CD4-positive, CD25-positive, alpha-beta regulatory T cell (primary cell): ENCODE data around the gene MOGAT2. TPM values are rescaled to one million over a fixed set of nuclear protein-coding genes. Genes with fewer than 3 reads are reported as not detected.
"Not testable (repeated sequence)": the region's sequence is repeated elsewhere in the genome, so short reads cannot be mapped to it uniquely, and the experiment has no call there.

Experiments used
- ATAC-seq, 2 donors: fragments of 150-1000 bp; cut with Tn5 transposase; one replicate each; pipeline ENCODE4 v1.10.0; 2021; ENCODE audit warnings: low read depth in 2 of 2, moderate number of reproducible peaks in 2 of 2, moderate library complexity in 1 of 2
- DNase-seq, 3 donors: peaks; one replicate each; pipeline versions ENCODE4 v3.0.0 to v3.0.0-alpha.2; 2012 to 2022; ENCODE audit warnings: mixed read lengths in 1 of 3
- H3K27ac ChIP-seq: one replicate; pipeline ENCODE4 v1.7.0; 2013; ENCODE audit warnings: mild to moderate bottlenecking, low read length; ENCODE audit not compliant: insufficient read depth, poor library complexity, severe bottlenecking
- H3K27me3 ChIP-seq: one replicate; pipeline ENCODE4 v1.7.0; 2013; ENCODE audit warnings: low read length; ENCODE audit not compliant: control insufficient read depth, insufficient read depth
- H3K36me3 ChIP-seq: one replicate; pipeline ENCODE4 v1.7.0; 2013; ENCODE audit warnings: mild to moderate bottlenecking, low read length, moderate library complexity; ENCODE audit not compliant: control insufficient read depth, insufficient read depth
- H3K4me1 ChIP-seq: 2 replicates; pipeline ENCODE4 v1.7.0; 2013; ENCODE audit warnings: mild to moderate bottlenecking, low read length; ENCODE audit not compliant: insufficient read depth, control insufficient read depth, poor library complexity, severe bottlenecking
- H3K4me3 ChIP-seq: one replicate; pipeline ENCODE4 v1.7.0; 2013; ENCODE audit warnings: low read depth, mild to moderate bottlenecking, low read length, moderate library complexity
- H3K9me3 ChIP-seq, 2 experiments: 1 replicate in 1 of 2; 2 replicates in 1 of 2; pipeline ENCODE4 v1.7.0; 2013; ENCODE audit warnings: low read length in 2 of 2, mild to moderate bottlenecking in 1 of 2, moderate library complexity in 1 of 2; ENCODE audit not compliant: control insufficient read depth in 2 of 2
- H3K27ac Mint-ChIP-seq, 3 donors: one replicate each; pipeline ENCODE4 v1.8.0; 2020 to 2022; ENCODE audit warnings: mild to moderate bottlenecking in 3 of 3, mixed read lengths in 3 of 3, moderate library complexity in 2 of 3
- H3K27me3 Mint-ChIP-seq: one replicate; pipeline ENCODE4 v1.8.0; 2022; ENCODE audit warnings: mild to moderate bottlenecking, mixed read lengths
- H3K36me3 Mint-ChIP-seq: one replicate; pipeline ENCODE4 v1.8.0; 2020; ENCODE audit warnings: mixed read lengths
- H3K4me1 Mint-ChIP-seq, 4 donors: one replicate each; pipeline ENCODE4 v1.8.0; 2020 to 2022; ENCODE audit warnings: mixed read lengths in 4 of 4, mild to moderate bottlenecking in 1 of 4
- H3K4me3 Mint-ChIP-seq, 4 donors: one replicate each; pipeline ENCODE4 v1.8.0; 2020 to 2022; ENCODE audit warnings: mild to moderate bottlenecking in 4 of 4, mixed read lengths in 4 of 4, moderate library complexity in 3 of 4
- H3K9me3 Mint-ChIP-seq, 7 donors: one replicate each; pipeline ENCODE4 v1.8.0; 2020 to 2022; ENCODE audit warnings: mixed read lengths in 7 of 7, mild to moderate bottlenecking in 3 of 7, moderate library complexity in 2 of 7
- polyA plus RNA-seq, 4 donors: library from polyadenylated mRNA; unstranded; fragments of 300-500 nt; fragmentation: Illumina TruSeq; gene quantifications; one replicate each; pipeline ENCODE4 v1.2.3, GENCODE V29; 2021
- total RNA-seq: library from RNA; stranded (reverse); gene quantifications from one replicate; pipeline ENCODE4 v1.2.3, GENCODE V29; 2022

Gene MOGAT2
- total and polyA plus RNA-seq, 5 donors from 2014 or later: not detected

- not testable (repeated sequence) for H3K4me3 ChIP-seq, H3K36me3 Mint-ChIP-seq, H3K4me1 Mint-ChIP-seq, H3K4me1 ChIP-seq, DNase-seq, H3K36me3 ChIP-seq, H3K27ac ChIP-seq, H3K27ac Mint-ChIP-seq, H3K4me3 Mint-ChIP-seq, ATAC-seq
- Mint-ChIP-seq H3K9me3 (peaks cover 2 to 34% (median 13%) of the 10 kb centered on the region in 7 donors), H3K27me3 (peaks cover 57% of the 10 kb centered on the region)
- peaks cover 11 to 17% of the 10 kb centered on the region in 2 experiments for H3K9me3 ChIP-seq
- peaks cover 13% of the 10 kb centered on the region for H3K27me3 ChIP-seq
Observed at GRCh38 chr11:75683856-75684255, 33.8 kb upstream of the MOGAT2 start.

- H3K27ac Mint-ChIP-seq: peak overlapping the region in 1 of 3 donors; percentile 85
- H3K4me1 Mint-ChIP-seq: no peaks in the 10 kb centered on the region
- ATAC-seq: peak; percentile 24 to 31
- Histone ChIP-seq H3K9me3 (peaks cover 9 to 14% of the 10 kb centered on the region in 2 experiments), H3K27me3 (peaks cover 10% of the 10 kb centered on the region), H3K4me3 (no peak overlapping the region), H3K4me1 (no peaks in the 10 kb centered on the region), H3K27ac (no peak overlapping the region), H3K36me3 (no peaks in the 10 kb centered on the region)
- peaks cover 59% of the 10 kb centered on the region for H3K27me3 Mint-ChIP-seq
- peak in 1 of 3 donors; percentile 39 for DNase-seq
- H3K4me3 Mint-ChIP-seq: no peak overlapping the region
- H3K36me3 Mint-ChIP-seq: peaks cover 3% of the 10 kb centered on the region
- H3K9me3 Mint-ChIP-seq: peaks cover 5 to 20% (median 11%) of the 10 kb centered on the region in 7 donors
Observed at GRCh38 chr11:75689863-75690609, 27.6 kb upstream of the MOGAT2 start.

DNA sequence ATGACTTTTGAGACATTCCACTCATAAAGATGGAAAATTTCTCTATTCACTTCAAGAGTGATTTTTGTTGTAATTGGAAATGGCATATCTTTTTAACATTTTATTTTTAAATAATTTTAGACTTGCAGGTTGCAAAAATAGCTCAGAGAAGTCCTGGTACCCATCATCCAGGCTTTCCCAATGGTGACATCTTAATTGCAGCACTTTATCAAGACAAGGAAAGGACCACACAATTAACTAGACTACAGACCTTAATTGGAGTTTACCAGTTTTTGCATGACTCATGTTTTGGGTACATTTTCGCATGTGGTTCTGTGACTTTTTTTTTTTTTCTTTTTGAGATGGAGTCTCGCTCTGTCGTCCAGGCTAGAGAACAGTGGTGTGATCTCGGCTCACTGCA, 25.8 kb upstream of the MOGAT2 start:
- H3K4me1 ChIP-seq: no peaks in the 10 kb centered on the region
- ATAC-seq: no peak
- no peak overlapping the region for H3K27ac ChIP-seq
- peaks cover 0 to 6% (median 3%) of the 10 kb centered on the region in 7 donors for H3K9me3 Mint-ChIP-seq
- no peak overlapping the region for H3K4me3 ChIP-seq
- H3K4me1 Mint-ChIP-seq: no peaks in the 10 kb centered on the region
- H3K27me3 ChIP-seq: peaks cover 13% of the 10 kb centered on the region
- H3K9me3 ChIP-seq: peaks cover 0 to 2% of the 10 kb centered on the region in 2 experiments
- peaks cover 3% of the 10 kb centered on the region for H3K36me3 Mint-ChIP-seq
- no peak overlapping the region for H3K27ac Mint-ChIP-seq
- peaks cover 51% of the 10 kb centered on the region for H3K27me3 Mint-ChIP-seq
- H3K4me3 Mint-ChIP-seq: no peak overlapping the region
- DNase-seq: no peak
- H3K36me3 ChIP-seq: no peaks in the 10 kb centered on the region

DNA sequence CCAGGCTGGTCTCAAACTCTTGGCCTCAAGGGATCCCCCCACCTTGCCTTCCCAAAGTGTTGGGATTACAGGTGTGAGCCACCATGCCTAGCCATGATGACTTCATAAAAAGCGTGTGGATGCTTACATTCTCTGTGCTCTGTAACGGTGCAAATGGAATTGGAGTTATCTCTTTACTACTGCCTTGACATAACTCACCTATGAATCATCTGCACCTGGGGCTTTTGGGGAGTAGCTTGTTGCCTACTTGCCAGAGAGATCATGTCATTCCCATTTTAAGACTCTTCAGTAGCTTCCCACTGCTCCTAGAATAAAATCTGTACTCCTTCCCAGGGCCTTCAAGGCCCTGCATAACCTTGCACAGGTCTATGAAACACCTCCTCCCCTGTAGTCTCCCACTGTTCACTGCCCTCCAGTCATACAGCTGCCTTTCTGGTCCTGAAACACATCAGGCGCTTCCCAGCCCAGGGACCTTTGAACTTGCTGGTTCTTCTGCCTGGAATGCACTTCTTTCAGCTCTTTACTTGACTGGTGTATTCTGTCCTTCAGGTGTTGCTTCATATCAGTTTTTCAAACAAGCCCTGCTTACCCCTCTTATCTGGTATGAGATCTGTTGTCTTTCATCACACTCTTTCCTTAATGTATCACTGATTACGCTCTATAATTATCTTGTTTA, 19.6 kb upstream of the MOGAT2 start:
- Histone ChIP-seq H3K4me1 (no peaks in the 10 kb centered on the region), H3K27ac (no peak overlapping the region), H3K4me3 (no peak overlapping the region), H3K36me3 (no peaks in the 10 kb centered on the region), H3K9me3 (no peaks in the 10 kb centered on the region), H3K27me3 (peaks cover 19% of the 10 kb centered on the region)
- ATAC-seq (no peak), DNase-seq (no peak)
- peaks cover 0 to 4% (median 0%) of the 10 kb centered on the region in 7 donors for H3K9me3 Mint-ChIP-seq
- H3K27me3 Mint-ChIP-seq: peaks cover 31% of the 10 kb centered on the region
- H3K36me3 Mint-ChIP-seq: peaks cover 3% of the 10 kb centered on the region
- H3K27ac Mint-ChIP-seq: no peak overlapping the region
- H3K4me1 Mint-ChIP-seq: no peaks in the 10 kb centered on the region
- H3K4me3 Mint-ChIP-seq: no peak overlapping the region

- H3K9me3 Mint-ChIP-seq: peaks cover 0 to 4% (median 0%) of the 10 kb centered on the region in 7 donors
- no peak overlapping the region for H3K4me3 Mint-ChIP-seq
- peaks cover 25% of the 10 kb centered on the region for H3K27me3 Mint-ChIP-seq
- no peak overlapping the region for H3K27ac ChIP-seq
- H3K27me3 ChIP-seq: peaks cover 12% of the 10 kb centered on the region
- DNase-seq: no peak
- ATAC-seq: no peak
- peaks cover 3% of the 10 kb centered on the region for H3K36me3 Mint-ChIP-seq
- H3K4me3 ChIP-seq: no peak overlapping the region
- H3K36me3 ChIP-seq: no peaks in the 10 kb centered on the region
- no peak overlapping the region for H3K27ac Mint-ChIP-seq
- H3K4me1 Mint-ChIP-seq: peaks cover 0 to 3% (median 0%) of the 10 kb centered on the region in 4 donors
- no peaks in the 10 kb centered on the region for H3K4me1 ChIP-seq
- H3K9me3 ChIP-seq: no peaks in the 10 kb centered on the region
Observed at GRCh38 chr11:75700940-75701339, 16.7 kb upstream of the MOGAT2 start.

GRCh38 chr11:75703695-75704237, 13.9 kb upstream of the MOGAT2 start:
- Mint-ChIP-seq H3K4me1 (peaks cover 0 to 10% (median 0%) of the 10 kb centered on the region in 4 donors), H3K9me3 (peaks cover 0 to 2% (median 0%) of the 10 kb centered on the region in 7 donors), H3K36me3 (no peaks in the 10 kb centered on the region), H3K4me3 (no peak overlapping the region), H3K27ac (no peak overlapping the region), H3K27me3 (peaks cover 10% of the 10 kb centered on the region)
- Histone ChIP-seq H3K27me3 (peaks cover 3% of the 10 kb centered on the region), H3K4me3 (no peak overlapping the region), H3K9me3 (no peaks in the 10 kb centered on the region), H3K27ac (no peak overlapping the region), H3K4me1 (no peaks in the 10 kb centered on the region), H3K36me3 (no peaks in the 10 kb centered on the region)
- ATAC-seq: no peak
- DNase-seq: no peak

DNA sequence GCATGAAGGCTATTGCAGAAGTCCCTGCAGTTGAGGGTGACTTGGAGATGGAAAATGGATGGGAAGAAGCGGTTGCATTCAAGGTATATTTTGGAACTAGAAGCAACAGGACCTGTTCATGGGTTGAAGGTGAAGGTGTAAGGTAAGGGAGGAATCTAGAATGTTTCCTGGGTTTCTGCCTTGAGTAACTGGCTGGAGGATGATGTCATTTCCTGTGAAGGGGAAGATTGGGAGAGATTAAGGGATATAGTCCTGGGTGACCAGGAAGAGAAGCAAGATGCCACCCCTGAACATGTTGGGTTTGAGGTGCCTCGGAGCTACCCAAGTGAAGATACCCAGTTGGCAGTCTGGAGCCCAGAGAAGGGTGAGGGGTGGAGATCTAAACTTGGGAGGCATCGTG, 12.1 kb upstream of the MOGAT2 start:
- DNase-seq (no peak), ATAC-seq (no peak)
- Mint-ChIP-seq H3K27ac (peak overlapping the region in 1 of 3 donors; percentile 9), H3K9me3 (peaks cover 0 to 2% (median 0%) of the 10 kb centered on the region in 7 donors), H3K36me3 (no peaks in the 10 kb centered on the region), H3K4me1 (peaks cover 0 to 10% (median 0%) of the 10 kb centered on the region in 4 donors), H3K27me3 (peaks cover 8% of the 10 kb centered on the region), H3K4me3 (no peak overlapping the region)
- Histone ChIP-seq H3K4me3 (no peak overlapping the region), H3K4me1 (no peaks in the 10 kb centered on the region), H3K36me3 (no peaks in the 10 kb centered on the region), H3K9me3 (no peaks in the 10 kb centered on the region), H3K27ac (no peak overlapping the region), H3K27me3 (peaks cover under 1% of the 10 kb centered on the region)
